Activated naive CD8-positive, alpha-beta T cell treated with anti-CD3 and anti-CD28 coated beads, Interleukin-2, amount 10 ng/mL, durations not matched to agents 7 days and 5 days (primary cell): ENCODE data around the gene SAMD14. TPM values are rescaled to one million over a fixed set of nuclear protein-coding genes. Genes with fewer than 3 reads are reported as not detected.

Experiments used
- ATAC-seq: fragments of 150-1000 bp; cut with Tn5 transposase; one replicate; pipeline ENCODE4 v1.10.0; 2021; ENCODE audit warnings: low read depth, moderate library complexity
- POLR2A ChIA-PET: fragments of 350-600 bp; sonication (Branson Sonifier 250); formaldehyde crosslinking; loops from one replicate; lab custom pipeline; 2021; ENCODE audit warnings: antibody characterized with exemption; lab: Charles Lee
- DNase-seq: peaks from one replicate; pipeline ENCODE4 v3.0.0; 2021
- H3K27ac Mint-ChIP-seq: one replicate; pipeline ENCODE4 v1.8.0; 2022; ENCODE audit warnings: mild to moderate bottlenecking, mixed read lengths
- H3K27me3 Mint-ChIP-seq: one replicate; pipeline ENCODE4 v1.8.0; 2022; ENCODE audit warnings: mild to moderate bottlenecking, moderate library complexity, mixed read lengths
- H3K36me3 Mint-ChIP-seq: one replicate; pipeline ENCODE4 v1.8.0; 2021; ENCODE audit warnings: mild to moderate bottlenecking, mixed read lengths
- H3K4me1 Mint-ChIP-seq: one replicate; pipeline ENCODE4 v1.8.0; 2021; ENCODE audit warnings: mixed read lengths
- H3K4me3 Mint-ChIP-seq: one replicate; pipeline ENCODE4 v1.8.0; 2022; ENCODE audit warnings: mild to moderate bottlenecking, moderate library complexity, mixed read lengths
- H3K9me3 Mint-ChIP-seq: one replicate; pipeline ENCODE4 v1.8.0; 2021; ENCODE audit warnings: mixed read lengths
- total RNA-seq, 2 experiments: library from RNA; stranded (reverse); gene quantifications; one replicate each; pipeline ENCODE4 v1.2.3, GENCODE V29; 2021

SAMD14 gene
- total RNA-seq, 2 experiments from 2014 or later = 0.11 to 0.19 TPM

GRCh38 chr17:50129353-50129727 lies 620 bp downstream of the SAMD14 start:
- peaks cover 26% of the 10 kb centered on the region for H3K4me1 Mint-ChIP-seq
- no peak for ATAC-seq
- H3K36me3 Mint-ChIP-seq = peaks cover 1% of the 10 kb centered on the region
- H3K27ac Mint-ChIP-seq = no peak overlapping the region
- peaks cover 32% of the 10 kb centered on the region for H3K27me3 Mint-ChIP-seq
- POLR2A ChIA-PET = interaction anchor here (1.3 kb wide), 1 partner anchor 11 kb away, joined by 3 read pairs; no protein-coding TSS in a partner anchor
- no peak for DNase-seq
- H3K4me3 Mint-ChIP-seq = peak overlapping the region; percentile 80
- H3K9me3 Mint-ChIP-seq = no peaks in the 10 kb centered on the region

- peaks cover 26% of the 10 kb centered on the region for H3K4me1 Mint-ChIP-seq
Observed at GRCh38 chr17:50128441-50129352, 1.3 kb downstream of the SAMD14 start.

GRCh38 chr17:50127697-50128361 lies 2.1 kb downstream of the SAMD14 start:
- ATAC-seq = no peak
- no peak overlapping the region for H3K4me3 Mint-ChIP-seq

More at GRCh38 chr17:50128441-50129352, 1.3 kb downstream of the SAMD14 start:
- H3K27ac Mint-ChIP-seq = peak overlapping the region; percentile 72
- DNase-seq = no peak
- peaks cover 1% of the 10 kb centered on the region for H3K36me3 Mint-ChIP-seq
- no peak for ATAC-seq
- peaks cover 32% of the 10 kb centered on the region for H3K27me3 Mint-ChIP-seq
- peak overlapping the region; percentile 60 for H3K4me3 Mint-ChIP-seq
- H3K9me3 Mint-ChIP-seq = no peaks in the 10 kb centered on the region
- POLR2A ChIA-PET = no interaction called here

GRCh38 chr17:50125420-50125997 lies 4.5 kb downstream of the SAMD14 start:
- H3K9me3 Mint-ChIP-seq = no peaks in the 10 kb centered on the region
- H3K27ac Mint-ChIP-seq = no peak overlapping the region
- no peaks in the 10 kb centered on the region for H3K36me3 Mint-ChIP-seq
- H3K27me3 Mint-ChIP-seq = peaks cover 39% of the 10 kb centered on the region
- no peak for DNase-seq
- POLR2A ChIA-PET = no interaction called here
- peaks cover 13% of the 10 kb centered on the region for H3K4me1 Mint-ChIP-seq
- no peak for ATAC-seq
- H3K4me3 Mint-ChIP-seq = no peak overlapping the region

More at GRCh38 chr17:50127697-50128361, 2.1 kb downstream of the SAMD14 start:
- Mint-ChIP-seq H3K9me3 (no peaks in the 10 kb centered on the region), H3K36me3 (peaks cover 1% of the 10 kb centered on the region), H3K27ac (no peak overlapping the region), H3K4me1 (peaks cover 26% of the 10 kb centered on the region), H3K27me3 (peaks cover 32% of the 10 kb centered on the region)
- DNase-seq = no peak
- POLR2A ChIA-PET = no interaction called here

GRCh38 chr17:50123649-50124349 lies 6.2 kb downstream of the SAMD14 start:
- no peak overlapping the region for H3K27ac Mint-ChIP-seq
- no peaks in the 10 kb centered on the region for H3K9me3 Mint-ChIP-seq
- no peaks in the 10 kb centered on the region for H3K36me3 Mint-ChIP-seq
- H3K27me3 Mint-ChIP-seq = peaks cover 45% of the 10 kb centered on the region
- H3K4me1 Mint-ChIP-seq = peaks cover 12% of the 10 kb centered on the region
- POLR2A ChIA-PET = interaction anchor here (0.5 kb wide), 1 partner anchor 76 kb away, joined by 3 read pairs; no protein-coding TSS in a partner anchor
- ATAC-seq = peak; percentile 20
- no peak for DNase-seq
- no peak overlapping the region for H3K4me3 Mint-ChIP-seq

GRCh38 chr17:50122945-50123344 lies 7.0 kb downstream of the SAMD14 start:
- ATAC-seq (no peak), DNase-seq (no peak)
- no peak overlapping the region for H3K27ac Mint-ChIP-seq
- H3K27me3 Mint-ChIP-seq = peaks cover 43% of the 10 kb centered on the region
- H3K9me3 Mint-ChIP-seq = no peaks in the 10 kb centered on the region
- peaks cover 7% of the 10 kb centered on the region for H3K4me1 Mint-ChIP-seq
- H3K4me3 Mint-ChIP-seq = no peak overlapping the region
- H3K36me3 Mint-ChIP-seq = no peaks in the 10 kb centered on the region
- POLR2A ChIA-PET = no interaction called here

GRCh38 chr17:50120475-50121253 lies 9.3 kb downstream of the SAMD14 start:
- Mint-ChIP-seq H3K4me3 (no peak overlapping the region), H3K9me3 (no peaks in the 10 kb centered on the region), H3K4me1 (peaks cover 6% of the 10 kb centered on the region), H3K27ac (no peak overlapping the region), H3K36me3 (no peaks in the 10 kb centered on the region), H3K27me3 (peaks cover 50% of the 10 kb centered on the region)
- POLR2A ChIA-PET = no interaction called here
- ATAC-seq (no peak), DNase-seq (no peak)

- Mint-ChIP-seq H3K4me3 (no peak overlapping the region), H3K27me3 (peaks cover 52% of the 10 kb centered on the region), H3K4me1 (peaks cover 12% of the 10 kb centered on the region), H3K27ac (no peak overlapping the region), H3K9me3 (no peaks in the 10 kb centered on the region), H3K36me3 (no peaks in the 10 kb centered on the region)
- ATAC-seq (no peak), DNase-seq (no peak)
- POLR2A ChIA-PET = interaction anchor here (1.1 kb wide), 1 partner anchor 42 kb away, joined by 4 read pairs; no protein-coding TSS in a partner anchor
Observed at GRCh38 chr17:50118828-50119218, 11.1 kb downstream of the SAMD14 start.

- Mint-ChIP-seq H3K4me1 (peaks cover 12% of the 10 kb centered on the region), H3K4me3 (no peak overlapping the region), H3K27ac (no peak overlapping the region), H3K9me3 (no peaks in the 10 kb centered on the region), H3K36me3 (no peaks in the 10 kb centered on the region), H3K27me3 (peaks cover 52% of the 10 kb centered on the region)
- DNase-seq (no peak), ATAC-seq (no peak)
- POLR2A ChIA-PET = interaction anchor here (1.1 kb wide), 1 partner anchor 43 kb away, joined by 4 read pairs; no protein-coding TSS in a partner anchor
Observed at GRCh38 chr17:50118076-50118827, 11.7 kb downstream of the SAMD14 start.

GRCh38 chr17:50117202-50118051 lies 12.5 kb downstream of the SAMD14 start:
- peaks cover 12% of the 10 kb centered on the region for H3K4me1 Mint-ChIP-seq
- ATAC-seq = peak; percentile 90
- H3K36me3 Mint-ChIP-seq = no peaks in the 10 kb centered on the region

GRCh38 chr17:50115756-50116155 lies 14.2 kb downstream of the SAMD14 start:
- no peaks in the 10 kb centered on the region for H3K36me3 Mint-ChIP-seq
- peaks cover 12% of the 10 kb centered on the region for H3K4me1 Mint-ChIP-seq
- no peak overlapping the region for H3K27ac Mint-ChIP-seq
- POLR2A ChIA-PET = interaction anchor here (0.6 kb wide), 1 partner anchor 54 kb away, joined by 3 read pairs; no protein-coding TSS in a partner anchor
- H3K9me3 Mint-ChIP-seq = no peaks in the 10 kb centered on the region
- H3K27me3 Mint-ChIP-seq = peaks cover 45% of the 10 kb centered on the region
- DNase-seq (no peak), ATAC-seq (no peak)
- no peak overlapping the region for H3K4me3 Mint-ChIP-seq

More at GRCh38 chr17:50117202-50118051, 12.5 kb downstream of the SAMD14 start:
- POLR2A ChIA-PET = interaction anchor here (0.7 to 1.0 kb wide), 2 partner anchors 17 to 46 kb away, joined by 3 read pairs; no protein-coding TSS in a partner anchor
- Mint-ChIP-seq H3K4me3 (peak overlapping the region; percentile 75), H3K27me3 (peaks cover 52% of the 10 kb centered on the region), H3K27ac (no peak overlapping the region), H3K9me3 (no peaks in the 10 kb centered on the region)
- peak; percentile 81 for DNase-seq
